Activated naive CD8-positive, alpha-beta T cell treated with anti-CD3 and anti-CD28 coated beads for 36 hours (primary cell): ENCODE results near the gene ABCC6. TPM values are rescaled to one million over a fixed set of nuclear protein-coding genes. Genes with fewer than 3 reads are reported as not detected.
"Not testable (repeated sequence)": the region's sequence is repeated elsewhere in the genome, so short reads cannot be mapped to it uniquely, and the experiment has no call there.

Experiments used
- DNase-seq: peaks from one replicate; pipeline ENCODE4 v3.0.0; 2021
- H3K27ac Mint-ChIP-seq: one replicate; pipeline ENCODE4 v1.8.0; 2022; ENCODE audit warnings: mild to moderate bottlenecking, moderate library complexity, mixed read lengths
- H3K27me3 Mint-ChIP-seq: one replicate; pipeline ENCODE4 v1.8.0; 2022; ENCODE audit warnings: mild to moderate bottlenecking, mixed read lengths
- H3K36me3 Mint-ChIP-seq: one replicate; pipeline ENCODE4 v1.8.0; 2021; ENCODE audit warnings: mild to moderate bottlenecking, mixed read lengths
- H3K4me1 Mint-ChIP-seq: one replicate; pipeline ENCODE4 v1.8.0; 2021; ENCODE audit warnings: mixed read lengths
- H3K4me3 Mint-ChIP-seq: one replicate; pipeline ENCODE4 v1.8.0; 2022; ENCODE audit warnings: mild to moderate bottlenecking, moderate library complexity, mixed read lengths
- H3K9me3 Mint-ChIP-seq: one replicate; pipeline ENCODE4 v1.8.0; 2022; ENCODE audit warnings: mixed read lengths
- total RNA-seq, 2 experiments: library from RNA; stranded (reverse); gene quantifications; one replicate each; pipeline ENCODE4 v1.2.3, GENCODE V29; 2021

Gene ABCC6
- total RNA-seq, 2 experiments from 2014 or later: not detected

GRCh38 chr16:16246578-16247262 lies 23.4 kb upstream of the ABCC6 start:
- H3K4me1 Mint-ChIP-seq, H3K27me3 Mint-ChIP-seq, H3K27ac Mint-ChIP-seq, H3K4me3 Mint-ChIP-seq, DNase-seq, H3K36me3 Mint-ChIP-seq, H3K9me3 Mint-ChIP-seq: not testable (repeated sequence)

GRCh38 chr16:16243886-16244285 lies 20.6 kb upstream of the ABCC6 start:
- H3K4me1 Mint-ChIP-seq, H3K27ac Mint-ChIP-seq, H3K27me3 Mint-ChIP-seq, H3K36me3 Mint-ChIP-seq, DNase-seq, H3K9me3 Mint-ChIP-seq, H3K4me3 Mint-ChIP-seq: not testable (repeated sequence)

- DNase-seq: not testable (repeated sequence)
These were observed 17.4 kb upstream of the ABCC6 start for GRCh38 chr16:16240667-16241066.

GRCh38 chr16:16237738-16238137 lies 14.4 kb upstream of the ABCC6 start:
- not testable (repeated sequence) for H3K9me3 Mint-ChIP-seq, H3K27ac Mint-ChIP-seq, H3K36me3 Mint-ChIP-seq, DNase-seq, H3K4me3 Mint-ChIP-seq, H3K27me3 Mint-ChIP-seq, H3K4me1 Mint-ChIP-seq

More at GRCh38 chr16:16240667-16241066, 17.4 kb upstream of the ABCC6 start:
- not testable (repeated sequence) for H3K4me3 Mint-ChIP-seq, H3K9me3 Mint-ChIP-seq, H3K27ac Mint-ChIP-seq, H3K27me3 Mint-ChIP-seq, H3K36me3 Mint-ChIP-seq, H3K4me1 Mint-ChIP-seq

- not testable (repeated sequence) for H3K9me3 Mint-ChIP-seq, H3K27ac Mint-ChIP-seq, H3K4me1 Mint-ChIP-seq, H3K4me3 Mint-ChIP-seq, DNase-seq, H3K36me3 Mint-ChIP-seq, H3K27me3 Mint-ChIP-seq
These were observed 13.8 kb upstream of the ABCC6 start for GRCh38 chr16:16237071-16237470.

GRCh38 chr16:16232692-16233061 lies 9.4 kb upstream of the ABCC6 start:
- H3K9me3 Mint-ChIP-seq, H3K27me3 Mint-ChIP-seq, DNase-seq, H3K4me1 Mint-ChIP-seq, H3K4me3 Mint-ChIP-seq, H3K36me3 Mint-ChIP-seq, H3K27ac Mint-ChIP-seq: not testable (repeated sequence)

GRCh38 chr16:16223662-16224241 lies 458 bp upstream of the ABCC6 start:
- H3K4me3 Mint-ChIP-seq, DNase-seq, H3K36me3 Mint-ChIP-seq, H3K27ac Mint-ChIP-seq, H3K4me1 Mint-ChIP-seq, H3K9me3 Mint-ChIP-seq, H3K27me3 Mint-ChIP-seq: not testable (repeated sequence)

- H3K36me3 Mint-ChIP-seq, H3K4me1 Mint-ChIP-seq, H3K9me3 Mint-ChIP-seq: not testable (repeated sequence)
These were observed 1.9 kb downstream of the ABCC6 start for GRCh38 chr16:16221382-16221781.

GRCh38 chr16:16220449-16220848 lies 2.8 kb downstream of the ABCC6 start:
- not testable (repeated sequence) for H3K4me3 Mint-ChIP-seq, H3K27ac Mint-ChIP-seq, H3K36me3 Mint-ChIP-seq, H3K9me3 Mint-ChIP-seq, DNase-seq, H3K27me3 Mint-ChIP-seq, H3K4me1 Mint-ChIP-seq

More at GRCh38 chr16:16221382-16221781, 1.9 kb downstream of the ABCC6 start:
- not testable (repeated sequence) for H3K27ac Mint-ChIP-seq, DNase-seq, H3K27me3 Mint-ChIP-seq, H3K4me3 Mint-ChIP-seq

- not testable (repeated sequence) for H3K36me3 Mint-ChIP-seq, H3K9me3 Mint-ChIP-seq
These were observed 4.5 kb downstream of the ABCC6 start for GRCh38 chr16:16218787-16219186.

GRCh38 chr16:16218349-16218748 lies 4.9 kb downstream of the ABCC6 start:
- H3K4me1 Mint-ChIP-seq, DNase-seq, H3K9me3 Mint-ChIP-seq, H3K4me3 Mint-ChIP-seq, H3K27ac Mint-ChIP-seq, H3K36me3 Mint-ChIP-seq, H3K27me3 Mint-ChIP-seq: not testable (repeated sequence)

More at GRCh38 chr16:16218787-16219186, 4.5 kb downstream of the ABCC6 start:
- not testable (repeated sequence) for DNase-seq, H3K4me3 Mint-ChIP-seq, H3K27ac Mint-ChIP-seq, H3K27me3 Mint-ChIP-seq, H3K4me1 Mint-ChIP-seq

- not testable (repeated sequence) for H3K4me3 Mint-ChIP-seq, H3K27ac Mint-ChIP-seq, H3K27me3 Mint-ChIP-seq
These were observed 9.4 kb downstream of the ABCC6 start for GRCh38 chr16:16213863-16214293.

GRCh38 chr16:16211404-16211803 lies 11.9 kb downstream of the ABCC6 start:
- H3K27ac Mint-ChIP-seq, H3K4me3 Mint-ChIP-seq, H3K36me3 Mint-ChIP-seq, H3K9me3 Mint-ChIP-seq, H3K4me1 Mint-ChIP-seq, DNase-seq, H3K27me3 Mint-ChIP-seq: not testable (repeated sequence)

More at GRCh38 chr16:16213863-16214293, 9.4 kb downstream of the ABCC6 start:
- DNase-seq, H3K36me3 Mint-ChIP-seq, H3K9me3 Mint-ChIP-seq, H3K4me1 Mint-ChIP-seq: not testable (repeated sequence)

- H3K4me3 Mint-ChIP-seq, H3K36me3 Mint-ChIP-seq, H3K4me1 Mint-ChIP-seq, H3K27me3 Mint-ChIP-seq, H3K9me3 Mint-ChIP-seq, DNase-seq, H3K27ac Mint-ChIP-seq: not testable (repeated sequence)
These were observed 14.8 kb downstream of the ABCC6 start for GRCh38 chr16:16208461-16208860.

- H3K36me3 Mint-ChIP-seq, H3K9me3 Mint-ChIP-seq, H3K4me3 Mint-ChIP-seq, H3K4me1 Mint-ChIP-seq, H3K27me3 Mint-ChIP-seq, H3K27ac Mint-ChIP-seq, DNase-seq: not testable (repeated sequence)
These were observed 15.4 kb downstream of the ABCC6 start for GRCh38 chr16:16207787-16208334.
